HCT116 (cell line): Measurements from ENCODE around the gene DDX41. TPM values are rescaled to one million over a fixed set of nuclear protein-coding genes. Genes with fewer than 3 reads are reported as not detected.

Experiments used
- ATAC-seq: fragments of 200-7000 bp; cut with Tn5 transposase; 2 replicates; pipeline ENCODE4 v1.9.1; 2020; ENCODE audit warnings: mild to moderate bottlenecking, moderate library complexity
- BruUV-seq: library from RNA; stranded (reverse); fragments of 400-500 nt; replicated peaks from 2 replicates; lab custom pipeline; 2021; lab: Mats Ljungman, UMichigan
- CTCF ChIA-PET: fragments of 300-600 bp; sonication (Branson Sonifier 250); formaldehyde crosslinking; loops from one replicate; lab custom pipeline; 2021; ENCODE audit warnings: antibody characterized with exemption; lab: Charles Lee
- POLR2A ChIA-PET: fragments of 300-600, 350-600 bp; sonication (Branson Sonifier 250); formaldehyde crosslinking; loops from one replicate; lab custom pipeline; 2021; ENCODE audit warnings: antibody characterized with exemption; lab: Charles Lee
- RAD21 ChIA-PET, 2 experiments: fragments of 300-600 bp; sonication (Branson Sonifier 250); formaldehyde crosslinking; loops; one replicate each; lab custom pipeline; 2023; ENCODE audit warnings: low total read pairs in 2 of 2; ENCODE audit not compliant: uncharacterized antibody in 2 of 2, unreplicated experiment in 2 of 2, low non-redundant PET in 1 of 2; lab: Charles Lee
- DNase-seq: peaks from one replicate; pipeline ENCODE4 v3.0.0-alpha.2; 2010; ENCODE audit warnings: low read depth, low spot score
- H2AFZ ChIP-seq: fragments of 200-600 bp; shearing (Covaris generic), sonication (generic); 2 replicates; pipeline ENCODE4 v1.6.1; 2017; ENCODE audit warnings: low read depth, mixed run types, mixed read lengths, antibody characterized with exemption, low read length; ENCODE audit not compliant: poor library complexity, severe bottlenecking
- H3K27ac ChIP-seq: 2 replicates; pipeline ENCODE4 v1.5.1; 2012; ENCODE audit warnings: low read depth, low read length
- H3K27me3 ChIP-seq: fragments of 200-600 bp; sonication (generic); 2 replicates; pipeline ENCODE4 v1.6.1; 2016; ENCODE audit warnings: mixed run types, low read length, mixed read lengths; ENCODE audit not compliant: insufficient read depth
- H3K36me3 ChIP-seq, 2 experiments: fragments of 200-500 bp in 1 of 2; fragments of 200-600 bp in 1 of 2; sonication (Bioruptor generic) in 1 of 2; sonication (generic) in 1 of 2; 2 replicates each; pipeline versions ENCODE4 v1.5.1 to v1.6.1; 2014 to 2016; ENCODE audit warnings: low read length in 2 of 2, inconsistent platforms in 1 of 2, mixed read lengths in 1 of 2, mixed run types in 1 of 2; ENCODE audit not compliant: insufficient read depth in 2 of 2, control insufficient read depth in 1 of 2
- H3K4me1 ChIP-seq, 2 experiments: fragments of 200-600 bp in 1 of 2; sonication (generic) in 1 of 2; 2 replicates each; pipeline versions ENCODE4 v1.5.1 to v1.6.1; 2012 to 2017; ENCODE audit warnings: low read length in 2 of 2, inconsistent platforms in 1 of 2, mild to moderate bottlenecking in 1 of 2, mixed read lengths in 1 of 2, mixed run types in 1 of 2, moderate library complexity in 1 of 2; ENCODE audit not compliant: insufficient read depth in 2 of 2, control insufficient read depth in 1 of 2
- H3K4me2 ChIP-seq: fragments of 200-600 bp; sonication (generic); 2 replicates; pipeline ENCODE4 v1.6.1; 2017; ENCODE audit warnings: mixed run types, low read length, mixed read lengths
- H3K4me3 ChIP-seq, 2 experiments: fragments of 200-600 bp in 1 of 2; sonication (generic) in 1 of 2; replicated peaks in 1 of 2; 2 replicates each; pipeline ENCODE4 v1.5.1; 2011 to 2016; ENCODE audit warnings: low read length in 2 of 2, control low read depth in 1 of 2, low read depth in 1 of 2, mild to moderate bottlenecking in 1 of 2, mixed read lengths in 1 of 2, mixed run types in 1 of 2
- H3K79me2 ChIP-seq: fragments of 200-600 bp; sonication (generic); 2 replicates; pipeline ENCODE4 v1.6.1; 2017; ENCODE audit warnings: mild to moderate bottlenecking, mixed run types, low read length, moderate library complexity, mixed read lengths; ENCODE audit not compliant: insufficient read depth
- H3K9ac ChIP-seq: fragments of 200-600 bp; sonication (generic); 2 replicates; pipeline ENCODE4 v1.6.1; 2016; ENCODE audit warnings: low read length, mixed read lengths
- H3K9me2 ChIP-seq: fragments of 200-600 bp; sonication (generic), shearing (Covaris generic); 2 replicates; pipeline ENCODE4 v1.6.1; 2017; ENCODE audit warnings: mixed run types, mild to moderate bottlenecking, moderate library complexity; ENCODE audit not compliant: insufficient read depth
- H3K9me3 ChIP-seq, 2 experiments: fragments of 200-500 bp in 1 of 2; fragments of 200-600 bp in 1 of 2; sonication (Bioruptor generic) in 1 of 2; sonication (generic) in 1 of 2; 2 replicates each; pipeline ENCODE4 v1.6.1; 2014 to 2017; ENCODE audit warnings: low read length in 2 of 2, mixed read lengths in 2 of 2, inconsistent platforms in 1 of 2, low read depth in 1 of 2, mild to moderate bottlenecking in 1 of 2, mixed run types in 1 of 2, moderate library complexity in 1 of 2; ENCODE audit not compliant: control insufficient read depth in 1 of 2, insufficient read depth in 1 of 2
- H4K20me1 ChIP-seq: fragments of 200-600 bp; sonication (generic), shearing (Covaris generic); 2 replicates; pipeline ENCODE4 v1.6.1; 2017; ENCODE audit warnings: mixed run types, mild to moderate bottlenecking, moderate library complexity; ENCODE audit not compliant: insufficient read depth
- ATF3 ChIP-seq: IDR thresholded peaks from 2 replicates; pipeline ENCODE4 v1.6.1; 2012
- CEBPB ChIP-seq: IDR thresholded peaks from 2 replicates; pipeline ENCODE4 v1.6.1; 2012; ENCODE audit warnings: low read depth
- CTCF ChIP-seq, 3 experiments: fragments of 200-600 bp in 1 of 3; sonication (generic) in 1 of 3; IDR thresholded peaks in 2 of 3; conservative IDR thresholded peaks in 1 of 3; 2 replicates each; pipeline ENCODE4 v1.5.1; 2012 to 2017; ENCODE audit warnings: low read depth in 2 of 3, low read length in 2 of 3, antibody characterized with exemption in 1 of 3, borderline replicate concordance in 1 of 3, control low read depth in 1 of 3, mild to moderate bottlenecking in 1 of 3, mixed read lengths in 1 of 3, mixed run types in 1 of 3, moderate library complexity in 1 of 3; ENCODE audit not compliant: insufficient read depth in 1 of 3
- EGR1 ChIP-seq: IDR thresholded peaks from 2 replicates; pipeline ENCODE4 v1.6.1; 2012; ENCODE audit warnings: low read depth
- ELF1 ChIP-seq: IDR thresholded peaks from 2 replicates; pipeline ENCODE4 v1.6.1; 2012; ENCODE audit warnings: low read depth, borderline replicate concordance
- EZH2phosphoT487 ChIP-seq: fragments of 200-600 bp; IDR thresholded peaks from 2 replicates; pipeline ENCODE4 v1.6.1; 2018; ENCODE audit warnings: antibody characterized with exemption, borderline replicate concordance
- FOSL1 ChIP-seq: IDR thresholded peaks from 2 replicates; pipeline ENCODE4 v1.6.1; 2012; ENCODE audit warnings: low read depth
- REST ChIP-seq: IDR thresholded peaks from 2 replicates; pipeline ENCODE4 v1.6.1; 2012; ENCODE audit warnings: low read depth
- SP1 ChIP-seq: IDR thresholded peaks from 2 replicates; pipeline ENCODE4 v1.6.1; 2012; ENCODE audit warnings: low read depth
- SRF ChIP-seq: IDR thresholded peaks from 2 replicates; pipeline ENCODE4 v1.6.1; 2012; ENCODE audit warnings: low read depth
- YY1 ChIP-seq: IDR thresholded peaks from 2 replicates; pipeline ENCODE4 v1.6.1; 2011; ENCODE audit warnings: low read length, low read depth, moderate library complexity, mild to moderate bottlenecking; ENCODE audit not compliant: insufficient replicate concordance; ENCODE audit errors: extremely low read depth
- ZNF274 ChIP-seq: fragments of 200-500 bp; sonication (Bioruptor generic); IDR thresholded peaks from 2 replicates; pipeline ENCODE4 v1.6.1; 2014; ENCODE audit warnings: mild to moderate bottlenecking, low read depth, low read length, inconsistent platforms
- intact Hi-C: fragments of 100-400 bp; cut with micrococcal nuclease; formaldehyde crosslinking; loops from 2 replicates; pipeline ENCODE4 v1.10.0; 2022
- total RNA-seq: library from RNA; stranded (reverse); gene quantifications from one replicate; pipeline ENCODE4 v1.2.1, GENCODE V29; 2021; ENCODE audit not compliant: unreplicated experiment
- TF ChIP-seq, protein P1 (sequence below): IDR thresholded peaks from 2 replicates; pipeline ENCODE4 v1.6.1; 2012

DDX41 gene
- total RNA-seq, 1 experiment from 2014 or later, result 141 TPM

- H3K9ac ChIP-seq, result no peak overlapping the region
- POLR2A ChIA-PET, result interaction anchor here (0.9 kb wide), 1 partner anchor 9 kb away, joined by 3 read pairs; no protein-coding TSS in a partner anchor
- no TSS peak for BruUV-seq
- no peaks in the 10 kb centered on the region for H3K9me3 ChIP-seq
- CTCF ChIA-PET, result no interaction called here
- H2AFZ ChIP-seq, result no peak overlapping the region
- H3K4me3 ChIP-seq, result no peak overlapping the region
- ATAC-seq, result no peak
- peaks cover 10% of the 10 kb centered on the region; the same call in 1 of the 2 replicates for H3K79me2 ChIP-seq
- RAD21 ChIA-PET, result no interaction called here
- H3K27ac ChIP-seq, result no peak overlapping the region
- no peaks in the 10 kb centered on the region for H3K27me3 ChIP-seq
- peaks cover 9 to 29% of the 10 kb centered on the region in 2 experiments; a peak in 3 of 4 replicates for H3K36me3 ChIP-seq
- H3K4me2 ChIP-seq, result no peak overlapping the region
- intact Hi-C loops, result no loop called here
- H3K9me2 ChIP-seq, result no peaks in the 10 kb centered on the region
- TF ChIP-seq FOSL1, result no peak
- no peak for TF ChIP-seq CTCF (IDR thresholded peaks at IDR 0.05 in 2 of 3, conservative IDR thresholded peaks at IDR 0.05 in 1 of 3; ENCODE audit: borderline replicate concordance in 1 of 3, insufficient read depth in 1 of 3, low read depth in 2 of 3, low read length in 2 of 3)
- TF ChIP-seq, protein P1, sequence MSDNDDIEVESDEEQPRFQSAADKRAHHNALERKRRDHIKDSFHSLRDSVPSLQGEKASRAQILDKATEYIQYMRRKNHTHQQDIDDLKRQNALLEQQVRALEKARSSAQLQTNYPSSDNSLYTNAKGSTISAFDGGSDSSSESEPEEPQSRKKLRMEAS, result no peak
- no peak for TF ChIP-seq CEBPB
- no peak for TF ChIP-seq SRF
- no peak for TF ChIP-seq YY1
- H4K20me1 ChIP-seq, result no peaks in the 10 kb centered on the region
- no peaks in the 10 kb centered on the region for H3K4me1 ChIP-seq
- DNase-seq, result no peak
Observed at GRCh38 chr5:177536386-177536785, 19.6 kb upstream of the DDX41 start.

GRCh38 chr5:177535125-177535524 is 18.4 kb upstream of the DDX41 start:
- Histone ChIP-seq H3K36me3 (peaks cover 7 to 37% of the 10 kb centered on the region in 2 experiments; a peak in 3 of 4 replicates), H3K9ac (no peak overlapping the region), H3K4me1 (no peaks in the 10 kb centered on the region), H3K4me3 (no peak overlapping the region), H2AFZ (no peak overlapping the region), H4K20me1 (no peaks in the 10 kb centered on the region), H3K9me2 (no peaks in the 10 kb centered on the region), H3K27me3 (no peaks in the 10 kb centered on the region), H3K79me2 (no peaks in the 10 kb centered on the region), H3K27ac (no peak overlapping the region), H3K9me3 (no peaks in the 10 kb centered on the region), H3K4me2 (no peak overlapping the region)
- ATAC-seq (no peak), DNase-seq (no peak)
- CTCF ChIA-PET, result no interaction called here
- no TSS peak for BruUV-seq
- intact Hi-C loops, result no loop called here
- TF ChIP-seq EGR1 (no peak), ELF1 (no peak), FOSL1 (no peak), ATF3 (no peak), SP1 (no peak), ZNF274 (no peak), REST (no peak), EZH2phosphoT487 (no peak)
- RAD21 ChIA-PET, result no interaction called here
- POLR2A ChIA-PET, result no interaction called here
